Loucy (cell line): ENCODE measurements around the gene KLC1.

ENCODE experiments used
- CTCF ChIP-seq: fragments of 200-600 bp; sonication (generic); conservative IDR thresholded peaks from 2 replicates; pipeline ENCODE4 v1.5.1; 2014; ENCODE audit warnings: mild to moderate bottlenecking, antibody characterized with exemption, low read length
- EZH2phosphoT487 ChIP-seq: fragments of 200-600 bp; IDR thresholded peaks from 2 replicates; pipeline ENCODE4 v1.6.1; 2018; ENCODE audit warnings: antibody characterized with exemption, mild to moderate bottlenecking, moderate library complexity, borderline replicate concordance

GRCh38 chr14:103726474-103726873 is 97.5 kb downstream of the KLC1 start:
- TF ChIP-seq CTCF, result no peak
- no peak for TF ChIP-seq EZH2phosphoT487
